ENCODE measurements around the gene FCSK.

FCSK gene

GRCh38 chr16:70478169-70478568 lies 23.8 kb downstream of the FCSK start:
- H3K36me3 ChIP-seq (ENCODE audit: control insufficient read depth in 1 of 2, insufficient read depth in 2 of 2, low read length in 2 of 2), result peaks cover 20 to 74% of the 10 kb centered on the region in 2 donors
- H3K9me3 ChIP-seq (ENCODE audit: control insufficient read depth in 1 of 2, low read length in 2 of 2), result no peaks in the 10 kb centered on the region
- H3K27ac ChIP-seq (ENCODE audit: low read depth, low read length), result no peak overlapping the region
- H3K9ac ChIP-seq (ENCODE audit: low read depth in 1 of 2, low read length in 2 of 2), result no peak overlapping the region
- no peak overlapping the region for H3K4me3 ChIP-seq (ENCODE audit: low read depth in 1 of 2, low read length in 2 of 2)
- peaks cover 8 to 10% of the 10 kb centered on the region in 2 donors for H3K4me1 ChIP-seq (ENCODE audit: control insufficient read depth in 1 of 2, insufficient read depth in 2 of 2, low read length in 2 of 2)
- no peaks in the 10 kb centered on the region for H3K27me3 ChIP-seq (ENCODE audit: control insufficient read depth in 1 of 2, insufficient read depth in 2 of 2, low read length in 2 of 2)

- Histone ChIP-seq H3K27me3 (ENCODE audit: control insufficient read depth in 1 of 2, insufficient read depth in 2 of 2, low read length in 2 of 2) (no peaks in the 10 kb centered on the region), H3K27ac (ENCODE audit: low read depth, low read length) (no peak overlapping the region), H3K9me3 (ENCODE audit: control insufficient read depth in 1 of 2, low read length in 2 of 2) (no peaks in the 10 kb centered on the region), H3K36me3 (ENCODE audit: control insufficient read depth in 1 of 2, insufficient read depth in 2 of 2, low read length in 2 of 2) (peaks cover 19 to 74% of the 10 kb centered on the region in 2 donors), H3K9ac (ENCODE audit: low read depth in 1 of 2, low read length in 2 of 2) (no peak overlapping the region), H3K4me1 (ENCODE audit: control insufficient read depth in 1 of 2, insufficient read depth in 2 of 2, low read length in 2 of 2) (peaks cover 8 to 10% of the 10 kb centered on the region in 2 donors), H3K4me3 (ENCODE audit: low read depth in 1 of 2, low read length in 2 of 2) (no peak overlapping the region)
Measured at GRCh38 chr16:70478912-70479341, 24.5 kb downstream of the FCSK start.

GRCh38 chr16:70480127-70481105 lies 26.0 kb downstream of the FCSK start:
- no peak overlapping the region for H3K4me3 ChIP-seq (ENCODE audit: low read depth in 1 of 2, low read length in 2 of 2)
- no peaks in the 10 kb centered on the region for H3K9me3 ChIP-seq (ENCODE audit: control insufficient read depth in 1 of 2, low read length in 2 of 2)
- H3K27ac ChIP-seq (ENCODE audit: low read depth, low read length), result no peak overlapping the region
- peaks cover 21 to 69% of the 10 kb centered on the region in 2 donors for H3K36me3 ChIP-seq (ENCODE audit: control insufficient read depth in 1 of 2, insufficient read depth in 2 of 2, low read length in 2 of 2)
- H3K9ac ChIP-seq (ENCODE audit: low read depth in 1 of 2, low read length in 2 of 2), result no peak overlapping the region
- peaks cover 8 to 10% of the 10 kb centered on the region in 2 donors for H3K4me1 ChIP-seq (ENCODE audit: control insufficient read depth in 1 of 2, insufficient read depth in 2 of 2, low read length in 2 of 2)
- H3K27me3 ChIP-seq (ENCODE audit: control insufficient read depth in 1 of 2, insufficient read depth in 2 of 2, low read length in 2 of 2), result no peaks in the 10 kb centered on the region

- H3K27ac ChIP-seq (ENCODE audit: low read depth, low read length), result no peak overlapping the region
- H3K4me3 ChIP-seq (ENCODE audit: low read depth in 1 of 2, low read length in 2 of 2), result no peak overlapping the region
- no peak overlapping the region for H3K9ac ChIP-seq (ENCODE audit: low read depth in 1 of 2, low read length in 2 of 2)
- no peaks in the 10 kb centered on the region for H3K27me3 ChIP-seq (ENCODE audit: control insufficient read depth in 1 of 2, insufficient read depth in 2 of 2, low read length in 2 of 2)
- peaks cover 0 to 4% of the 10 kb centered on the region in 2 donors for H3K4me1 ChIP-seq (ENCODE audit: control insufficient read depth in 1 of 2, insufficient read depth in 2 of 2, low read length in 2 of 2)
- H3K36me3 ChIP-seq (ENCODE audit: control insufficient read depth in 1 of 2, insufficient read depth in 2 of 2, low read length in 2 of 2), result peaks cover 25 to 72% of the 10 kb centered on the region in 2 donors
- no peaks in the 10 kb centered on the region for H3K9me3 ChIP-seq (ENCODE audit: control insufficient read depth in 1 of 2, low read length in 2 of 2)
Measured at GRCh38 chr16:70481929-70482536, 27.6 kb downstream of the FCSK start.

- Histone ChIP-seq H3K9me3 (ENCODE audit: control insufficient read depth in 1 of 2, low read length in 2 of 2) (no peaks in the 10 kb centered on the region), H3K27me3 (ENCODE audit: control insufficient read depth in 1 of 2, insufficient read depth in 2 of 2, low read length in 2 of 2) (no peaks in the 10 kb centered on the region), H3K4me3 (ENCODE audit: low read depth in 1 of 2, low read length in 2 of 2) (no peak overlapping the region), H3K27ac (ENCODE audit: low read depth, low read length) (no peak overlapping the region), H3K9ac (ENCODE audit: low read depth in 1 of 2, low read length in 2 of 2) (no peak overlapping the region), H3K36me3 (ENCODE audit: control insufficient read depth in 1 of 2, insufficient read depth in 2 of 2, low read length in 2 of 2) (peaks cover 25 to 72% of the 10 kb centered on the region in 2 donors), H3K4me1 (ENCODE audit: control insufficient read depth in 1 of 2, insufficient read depth in 2 of 2, low read length in 2 of 2) (peaks cover 0 to 4% of the 10 kb centered on the region in 2 donors)
Measured at GRCh38 chr16:70482624-70483023, 28.2 kb downstream of the FCSK start.

- Histone ChIP-seq H3K36me3 (ENCODE audit: control insufficient read depth in 1 of 2, insufficient read depth in 2 of 2, low read length in 2 of 2) (peaks cover 25 to 66% of the 10 kb centered on the region in 2 donors), H3K27ac (ENCODE audit: low read depth, low read length) (no peak overlapping the region), H3K27me3 (ENCODE audit: control insufficient read depth in 1 of 2, insufficient read depth in 2 of 2, low read length in 2 of 2) (no peaks in the 10 kb centered on the region), H3K4me3 (ENCODE audit: low read depth in 1 of 2, low read length in 2 of 2) (no peak overlapping the region), H3K9me3 (ENCODE audit: control insufficient read depth in 1 of 2, low read length in 2 of 2) (no peaks in the 10 kb centered on the region), H3K9ac (ENCODE audit: low read depth in 1 of 2, low read length in 2 of 2) (no peak overlapping the region), H3K4me1 (ENCODE audit: control insufficient read depth in 1 of 2, insufficient read depth in 2 of 2, low read length in 2 of 2) (peaks cover 0 to 4% of the 10 kb centered on the region in 2 donors)
Measured at GRCh38 chr16:70483426-70483825, 29.0 kb downstream of the FCSK start.

- H3K36me3 ChIP-seq (ENCODE audit: control insufficient read depth in 1 of 2, insufficient read depth in 2 of 2, low read length in 2 of 2), result peaks cover 31 to 55% of the 10 kb centered on the region in 2 donors
- H3K4me1 ChIP-seq (ENCODE audit: control insufficient read depth in 1 of 2, insufficient read depth in 2 of 2, low read length in 2 of 2), result peaks cover 0 to 4% of the 10 kb centered on the region in 2 donors
- H3K9ac ChIP-seq (ENCODE audit: low read depth in 1 of 2, low read length in 2 of 2), result no peak overlapping the region
Measured at GRCh38 chr16:70484867-70485266, 30.5 kb downstream of the FCSK start.

GRCh38 chr16:70490261-70490660 lies 35.9 kb downstream of the FCSK start:
- Histone ChIP-seq H3K9ac (ENCODE audit: low read depth in 1 of 2, low read length in 2 of 2) (no peak overlapping the region), H3K9me3 (ENCODE audit: control insufficient read depth in 1 of 2, low read length in 2 of 2) (no peaks in the 10 kb centered on the region), H3K36me3 (ENCODE audit: control insufficient read depth in 1 of 2, insufficient read depth in 2 of 2, low read length in 2 of 2) (peaks cover 20 to 43% of the 10 kb centered on the region in 2 donors), H3K27me3 (ENCODE audit: control insufficient read depth in 1 of 2, insufficient read depth in 2 of 2, low read length in 2 of 2) (no peaks in the 10 kb centered on the region), H3K4me3 (ENCODE audit: low read depth in 1 of 2, low read length in 2 of 2) (no peak overlapping the region), H3K27ac (ENCODE audit: low read depth, low read length) (no peak overlapping the region), H3K4me1 (ENCODE audit: control insufficient read depth in 1 of 2, insufficient read depth in 2 of 2, low read length in 2 of 2) (no peaks in the 10 kb centered on the region)

More at GRCh38 chr16:70484867-70485266, 30.5 kb downstream of the FCSK start:
- no peaks in the 10 kb centered on the region for H3K27me3 ChIP-seq (ENCODE audit: control insufficient read depth in 1 of 2, insufficient read depth in 2 of 2, low read length in 2 of 2)
- H3K27ac ChIP-seq (ENCODE audit: low read depth, low read length), result no peak overlapping the region
- H3K4me3 ChIP-seq (ENCODE audit: low read depth in 1 of 2, low read length in 2 of 2), result no peak overlapping the region
- H3K9me3 ChIP-seq (ENCODE audit: control insufficient read depth in 1 of 2, low read length in 2 of 2), result no peaks in the 10 kb centered on the region

- Histone ChIP-seq H3K27me3 (ENCODE audit: control insufficient read depth in 1 of 2, insufficient read depth in 2 of 2, low read length in 2 of 2) (no peaks in the 10 kb centered on the region), H3K36me3 (ENCODE audit: control insufficient read depth in 1 of 2, insufficient read depth in 2 of 2, low read length in 2 of 2) (peaks cover 39 to 64% of the 10 kb centered on the region in 2 donors), H3K9me3 (ENCODE audit: control insufficient read depth in 1 of 2, low read length in 2 of 2) (no peaks in the 10 kb centered on the region), H3K4me3 (ENCODE audit: low read depth in 1 of 2, low read length in 2 of 2) (no peak overlapping the region), H3K27ac (ENCODE audit: low read depth, low read length) (no peak overlapping the region), H3K4me1 (ENCODE audit: control insufficient read depth in 1 of 2, insufficient read depth in 2 of 2, low read length in 2 of 2) (peaks cover 0 to 4% of the 10 kb centered on the region in 2 donors), H3K9ac (ENCODE audit: low read depth in 1 of 2, low read length in 2 of 2) (no peak overlapping the region)
Measured at GRCh38 chr16:70493802-70494201, 39.4 kb downstream of the FCSK start.

GRCh38 chr16:70494202-70494770 lies 39.9 kb downstream of the FCSK start:
- Histone ChIP-seq H3K27ac (ENCODE audit: low read depth, low read length) (no peak overlapping the region), H3K9ac (ENCODE audit: low read depth in 1 of 2, low read length in 2 of 2) (no peak overlapping the region), H3K36me3 (ENCODE audit: control insufficient read depth in 1 of 2, insufficient read depth in 2 of 2, low read length in 2 of 2) (peaks cover 36 to 65% of the 10 kb centered on the region in 2 donors), H3K4me1 (ENCODE audit: control insufficient read depth in 1 of 2, insufficient read depth in 2 of 2, low read length in 2 of 2) (peaks cover 0 to 4% of the 10 kb centered on the region in 2 donors), H3K27me3 (ENCODE audit: control insufficient read depth in 1 of 2, insufficient read depth in 2 of 2, low read length in 2 of 2) (no peaks in the 10 kb centered on the region), H3K9me3 (ENCODE audit: control insufficient read depth in 1 of 2, low read length in 2 of 2) (no peaks in the 10 kb centered on the region), H3K4me3 (ENCODE audit: low read depth in 1 of 2, low read length in 2 of 2) (no peak overlapping the region)

Measured in duodenal mucosa (tissue), 2 donors.